Neural cell (in vitro differentiated cells): ENCODE measurements around the gene PSMD13. TPM values are rescaled to one million over a fixed set of nuclear protein-coding genes. Genes with fewer than 3 reads are reported as not detected.

Experiments used
- H2AFZ ChIP-seq: fragments of 200-600, 300-800 bp; sonication (generic), shearing (Covaris generic); 2 replicates; pipeline ENCODE4 v1.6.0; 2014; ENCODE audit warnings: low read depth, mild to moderate bottlenecking, antibody characterized with exemption, low read length, moderate library complexity
- H3F3A ChIP-seq: fragments of 200-600 bp; shearing (Covaris generic); 2 replicates; pipeline ENCODE4 v1.6.1; 2016; ENCODE audit warnings: mild to moderate bottlenecking, moderate library complexity, mixed read lengths, antibody characterized with exemption, low read length; ENCODE audit not compliant: insufficient read depth, poor library complexity, severe bottlenecking
- H3K27ac ChIP-seq: fragments of 200-600, 300-800 bp; sonication (generic), shearing (Covaris generic); 2 replicates; pipeline ENCODE4 v1.5.1; 2014; ENCODE audit warnings: mild to moderate bottlenecking, low read length, moderate library complexity
- H3K27me3 ChIP-seq: fragments of 300-800, 200-600 bp; sonication (generic), shearing (Covaris generic); 2 replicates; pipeline ENCODE4 v1.6.0; 2014; ENCODE audit warnings: mild to moderate bottlenecking, low read depth, low read length, moderate library complexity; ENCODE audit not compliant: insufficient read depth
- H3K36me3 ChIP-seq: fragments of 300-800, 200-600 bp; sonication (generic), shearing (Covaris generic); 2 replicates; pipeline ENCODE4 v1.5.1; 2014; ENCODE audit warnings: mild to moderate bottlenecking, antibody characterized with exemption, low read length, moderate library complexity; ENCODE audit not compliant: insufficient read depth
- H3K4me2 ChIP-seq: fragments of 300-800, 200-600 bp; sonication (generic), shearing (Covaris generic); 2 replicates; pipeline ENCODE4 v1.6.0; 2014; ENCODE audit warnings: mild to moderate bottlenecking, low read length
- H3K4me3 ChIP-seq: fragments of 300-800, 200-600 bp; sonication (generic), shearing (Covaris generic); 2 replicates; pipeline ENCODE4 v1.5.1; 2014; ENCODE audit warnings: mild to moderate bottlenecking, low read length, moderate library complexity
- H3K79me2 ChIP-seq: fragments of 200-600 bp; shearing (Covaris generic); replicated peaks from 2 replicates; pipeline ENCODE4 v1.6.0; 2014; ENCODE audit warnings: mild to moderate bottlenecking, low read length, moderate library complexity; ENCODE audit not compliant: insufficient read depth
- H3K9ac ChIP-seq: fragments of 300-800, 200-600 bp; sonication (generic), shearing (Covaris generic); 2 replicates; pipeline ENCODE4 v1.6.1; 2016; ENCODE audit warnings: mild to moderate bottlenecking, low read length, mixed read lengths
- H3K9me2 ChIP-seq: fragments of 200-600 bp; shearing (Covaris generic); 2 replicates; pipeline ENCODE4 v1.6.1; 2016; ENCODE audit warnings: mild to moderate bottlenecking, low read length, mixed read lengths; ENCODE audit not compliant: insufficient read depth
- H3K9me3 ChIP-seq: fragments of 200-600, 300-800 bp; sonication (generic), shearing (Covaris generic); 2 replicates; pipeline ENCODE4 v1.6.1; 2016; ENCODE audit warnings: mild to moderate bottlenecking, mixed run types, low read length, moderate library complexity, mixed read lengths
- H4K20me1 ChIP-seq: fragments of 200-600 bp; shearing (Covaris generic); 2 replicates; pipeline ENCODE4 v1.6.1; 2016; ENCODE audit warnings: mild to moderate bottlenecking, mixed run types; ENCODE audit not compliant: insufficient read depth
- EP300 ChIP-seq: fragments of 450-650 bp; conservative IDR thresholded peaks from 2 replicates; pipeline ENCODE4 v1.6.1; 2014; ENCODE audit warnings: antibody characterized with exemption, mild to moderate bottlenecking, moderate library complexity; ENCODE audit not compliant: poor library complexity, severe bottlenecking
- EZH2 ChIP-seq: fragments of 200-600, 300-800 bp; shearing (Covaris generic), sonication (generic); IDR thresholded peaks from 2 replicates; pipeline ENCODE4 v1.6.1; 2014; ENCODE audit warnings: antibody characterized with exemption, low read length, borderline replicate concordance, mild to moderate bottlenecking; ENCODE audit not compliant: insufficient read depth, poor library complexity, severe bottlenecking
- MXI1 ChIP-seq: fragments of 450-650 bp; conservative IDR thresholded peaks from 2 replicates; pipeline ENCODE4 v1.6.1; 2014; ENCODE audit warnings: antibody characterized with exemption, mild to moderate bottlenecking; ENCODE audit not compliant: poor library complexity, severe bottlenecking
- POLR2AphosphoS5 ChIP-seq: IDR thresholded peaks from 2 replicates; pipeline ENCODE4 v1.6.1; 2012
- RAD21 ChIP-seq: fragments of 450-650 bp; conservative IDR thresholded peaks from 2 replicates; pipeline ENCODE4 v1.6.1; 2014; ENCODE audit warnings: antibody characterized with exemption, mild to moderate bottlenecking, moderate library complexity
- SMC3 ChIP-seq: fragments of 450-650 bp; conservative IDR thresholded peaks from 2 replicates; pipeline ENCODE4 v1.6.1; 2014; ENCODE audit warnings: antibody characterized with exemption, mild to moderate bottlenecking, moderate library complexity; ENCODE audit not compliant: poor library complexity
- TAF1 ChIP-seq: IDR thresholded peaks from 2 replicates; pipeline ENCODE4 v1.6.1; 2012; ENCODE audit warnings: low read depth
- polyA plus RNA-seq: library from polyadenylated mRNA; depleted of rRNA; stranded (reverse); fragments of >200 nt; gene quantifications from 2 replicates; pipeline ENCODE4 v1.2.3, GENCODE V29; 2014
- TF ChIP-seq, protein P1 (sequence below): IDR thresholded peaks from 2 replicates; pipeline ENCODE4 v1.6.1; 2012; ENCODE audit warnings: borderline replicate concordance
- TF ChIP-seq, protein P2 (sequence below): fragments of 450-650 bp; IDR thresholded peaks from 2 replicates; pipeline ENCODE4 v1.5.1; 2014; ENCODE audit warnings: antibody characterized with exemption, mild to moderate bottlenecking, moderate library complexity; ENCODE audit not compliant: poor library complexity, severe bottlenecking

The PSMD13 gene
- polyA plus RNA-seq, 1 donor from 2014 or later: 183 TPM

DNA sequence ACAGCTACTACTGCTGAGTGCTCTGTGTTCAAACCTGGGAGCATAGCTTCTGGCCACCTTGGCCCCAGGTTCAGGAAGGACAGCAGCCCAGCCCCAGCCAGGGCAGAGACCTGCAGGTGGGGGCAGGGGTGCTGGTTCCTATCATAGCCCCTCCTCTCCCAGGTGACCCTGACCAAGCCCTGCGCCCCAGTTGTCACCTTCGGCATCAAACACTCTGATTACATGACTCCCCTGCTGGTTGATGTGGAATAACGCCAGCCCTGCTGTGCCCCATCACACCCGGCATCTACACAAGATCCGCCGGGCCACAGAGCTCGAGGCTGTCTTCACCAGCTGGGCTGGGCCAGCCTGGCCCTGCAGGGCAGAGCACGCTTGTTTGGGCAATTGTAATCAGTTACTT lies 37.0 kb upstream of the PSMD13 start:
- no peak overlapping the region for H3K4me2 ChIP-seq
- H3K9me3 ChIP-seq: no peaks in the 10 kb centered on the region
- no peaks in the 10 kb centered on the region for H3K27me3 ChIP-seq
- H3K4me3 ChIP-seq: no peak overlapping the region
- no peaks in the 10 kb centered on the region for H3K36me3 ChIP-seq
- H3F3A ChIP-seq: no peaks in the 10 kb centered on the region
- H3K9ac ChIP-seq: no peak overlapping the region
- no peak overlapping the region for H3K27ac ChIP-seq
- no peaks in the 10 kb centered on the region for H3K79me2 ChIP-seq
- no peak for TF ChIP-seq TAF1
- TF ChIP-seq MXI1: no peak
- TF ChIP-seq SMC3: no peak
- no peak for TF ChIP-seq EZH2
- no peak for TF ChIP-seq POLR2AphosphoS5
- TF ChIP-seq, protein P1, sequence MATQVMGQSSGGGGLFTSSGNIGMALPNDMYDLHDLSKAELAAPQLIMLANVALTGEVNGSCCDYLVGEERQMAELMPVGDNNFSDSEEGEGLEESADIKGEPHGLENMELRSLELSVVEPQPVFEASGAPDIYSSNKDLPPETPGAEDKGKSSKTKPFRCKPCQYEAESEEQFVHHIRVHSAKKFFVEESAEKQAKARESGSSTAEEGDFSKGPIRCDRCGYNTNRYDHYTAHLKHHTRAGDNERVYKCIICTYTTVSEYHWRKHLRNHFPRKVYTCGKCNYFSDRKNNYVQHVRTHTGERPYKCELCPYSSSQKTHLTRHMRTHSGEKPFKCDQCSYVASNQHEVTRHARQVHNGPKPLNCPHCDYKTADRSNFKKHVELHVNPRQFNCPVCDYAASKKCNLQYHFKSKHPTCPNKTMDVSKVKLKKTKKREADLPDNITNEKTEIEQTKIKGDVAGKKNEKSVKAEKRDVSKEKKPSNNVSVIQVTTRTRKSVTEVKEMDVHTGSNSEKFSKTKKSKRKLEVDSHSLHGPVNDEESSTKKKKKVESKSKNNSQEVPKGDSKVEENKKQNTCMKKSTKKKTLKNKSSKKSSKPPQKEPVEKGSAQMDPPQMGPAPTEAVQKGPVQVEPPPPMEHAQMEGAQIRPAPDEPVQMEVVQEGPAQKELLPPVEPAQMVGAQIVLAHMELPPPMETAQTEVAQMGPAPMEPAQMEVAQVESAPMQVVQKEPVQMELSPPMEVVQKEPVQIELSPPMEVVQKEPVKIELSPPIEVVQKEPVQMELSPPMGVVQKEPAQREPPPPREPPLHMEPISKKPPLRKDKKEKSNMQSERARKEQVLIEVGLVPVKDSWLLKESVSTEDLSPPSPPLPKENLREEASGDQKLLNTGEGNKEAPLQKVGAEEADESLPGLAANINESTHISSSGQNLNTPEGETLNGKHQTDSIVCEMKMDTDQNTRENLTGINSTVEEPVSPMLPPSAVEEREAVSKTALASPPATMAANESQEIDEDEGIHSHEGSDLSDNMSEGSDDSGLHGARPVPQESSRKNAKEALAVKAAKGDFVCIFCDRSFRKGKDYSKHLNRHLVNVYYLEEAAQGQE: no peak
- no peak for TF ChIP-seq RAD21
- TF ChIP-seq, protein P2, sequence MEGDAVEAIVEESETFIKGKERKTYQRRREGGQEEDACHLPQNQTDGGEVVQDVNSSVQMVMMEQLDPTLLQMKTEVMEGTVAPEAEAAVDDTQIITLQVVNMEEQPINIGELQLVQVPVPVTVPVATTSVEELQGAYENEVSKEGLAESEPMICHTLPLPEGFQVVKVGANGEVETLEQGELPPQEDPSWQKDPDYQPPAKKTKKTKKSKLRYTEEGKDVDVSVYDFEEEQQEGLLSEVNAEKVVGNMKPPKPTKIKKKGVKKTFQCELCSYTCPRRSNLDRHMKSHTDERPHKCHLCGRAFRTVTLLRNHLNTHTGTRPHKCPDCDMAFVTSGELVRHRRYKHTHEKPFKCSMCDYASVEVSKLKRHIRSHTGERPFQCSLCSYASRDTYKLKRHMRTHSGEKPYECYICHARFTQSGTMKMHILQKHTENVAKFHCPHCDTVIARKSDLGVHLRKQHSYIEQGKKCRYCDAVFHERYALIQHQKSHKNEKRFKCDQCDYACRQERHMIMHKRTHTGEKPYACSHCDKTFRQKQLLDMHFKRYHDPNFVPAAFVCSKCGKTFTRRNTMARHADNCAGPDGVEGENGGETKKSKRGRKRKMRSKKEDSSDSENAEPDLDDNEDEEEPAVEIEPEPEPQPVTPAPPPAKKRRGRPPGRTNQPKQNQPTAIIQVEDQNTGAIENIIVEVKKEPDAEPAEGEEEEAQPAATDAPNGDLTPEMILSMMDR: no peak
- TF ChIP-seq EP300: no peak
- H3K9me2 ChIP-seq: no peaks in the 10 kb centered on the region
- H4K20me1 ChIP-seq: no peaks in the 10 kb centered on the region
- H2AFZ ChIP-seq: no peak overlapping the region

DNA sequence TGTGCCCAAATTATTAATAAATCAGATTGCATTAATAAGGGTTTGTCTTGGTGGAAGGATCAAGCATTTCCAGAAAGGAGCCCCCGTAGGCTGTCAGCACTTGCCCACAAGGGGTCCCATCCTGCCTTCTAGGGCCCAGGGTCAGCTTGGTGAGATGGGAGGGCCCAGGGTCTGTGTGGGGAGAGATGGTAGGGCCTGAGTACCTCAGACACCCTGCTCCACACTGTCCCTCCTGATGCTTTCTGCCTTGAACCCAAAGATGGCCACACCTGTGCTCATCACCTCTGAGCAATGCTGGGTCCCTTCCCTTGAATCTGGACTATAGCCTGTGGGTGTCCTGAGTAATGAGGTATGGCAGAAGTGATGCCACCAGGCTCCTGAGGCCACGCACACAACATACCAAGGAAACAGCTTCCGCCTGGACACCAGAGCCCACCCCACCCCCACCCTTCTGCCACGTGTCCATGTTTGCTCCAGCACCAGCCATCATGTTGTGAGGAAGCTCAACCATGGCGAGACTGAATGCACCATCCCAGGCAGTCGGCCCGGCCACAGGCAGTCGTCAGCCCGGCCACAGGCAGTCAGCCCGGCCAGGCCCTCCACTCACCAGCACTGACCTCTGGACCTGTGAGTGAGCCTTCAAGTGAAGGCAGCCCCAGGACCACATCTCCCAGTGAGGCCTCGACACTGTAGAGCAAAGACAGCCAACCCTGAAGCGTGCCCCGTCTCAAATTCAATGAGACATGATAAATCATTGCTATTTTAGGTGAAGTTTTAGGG lies 36.4 kb upstream of the PSMD13 start:
- H4K20me1 ChIP-seq: no peaks in the 10 kb centered on the region
- H3K9ac ChIP-seq: no peak overlapping the region
- H3F3A ChIP-seq: no peaks in the 10 kb centered on the region
- no peak overlapping the region for H3K4me3 ChIP-seq
- no peak overlapping the region for H3K27ac ChIP-seq
- no peaks in the 10 kb centered on the region for H3K27me3 ChIP-seq
- no peak overlapping the region for H3K4me2 ChIP-seq
- no peaks in the 10 kb centered on the region for H3K9me2 ChIP-seq
- H3K79me2 ChIP-seq: no peaks in the 10 kb centered on the region
- H3K36me3 ChIP-seq: no peaks in the 10 kb centered on the region
- TF ChIP-seq RAD21 (no peak), EZH2 (no peak), TAF1 (no peak), MXI1 (no peak), SMC3 (no peak), POLR2AphosphoS5 (no peak), EP300 (no peak)
- TF ChIP-seq, protein P2: no peak
- no peak overlapping the region for H2AFZ ChIP-seq
- no peaks in the 10 kb centered on the region for H3K9me3 ChIP-seq
